AG10803 (cell line): ENCODE measurements around the gene TXNDC2.

Experiments used
- DNase-seq: peaks from one replicate; pipeline ENCODE4 v3.0.0; 2010; ENCODE audit warnings: low read depth
- H3K4me3 ChIP-seq: 2 replicates; pipeline ENCODE4 v1.5.1; 2011; ENCODE audit warnings: mild to moderate bottlenecking, low read length, control low read depth
- TF ChIP-seq, protein P1 (sequence below): conservative IDR thresholded peaks from 2 replicates; pipeline ENCODE4 v1.5.1; 2011; ENCODE audit warnings: mild to moderate bottlenecking, low read length, control low read depth, inconsistent platforms

TXNDC2 gene

DNA sequence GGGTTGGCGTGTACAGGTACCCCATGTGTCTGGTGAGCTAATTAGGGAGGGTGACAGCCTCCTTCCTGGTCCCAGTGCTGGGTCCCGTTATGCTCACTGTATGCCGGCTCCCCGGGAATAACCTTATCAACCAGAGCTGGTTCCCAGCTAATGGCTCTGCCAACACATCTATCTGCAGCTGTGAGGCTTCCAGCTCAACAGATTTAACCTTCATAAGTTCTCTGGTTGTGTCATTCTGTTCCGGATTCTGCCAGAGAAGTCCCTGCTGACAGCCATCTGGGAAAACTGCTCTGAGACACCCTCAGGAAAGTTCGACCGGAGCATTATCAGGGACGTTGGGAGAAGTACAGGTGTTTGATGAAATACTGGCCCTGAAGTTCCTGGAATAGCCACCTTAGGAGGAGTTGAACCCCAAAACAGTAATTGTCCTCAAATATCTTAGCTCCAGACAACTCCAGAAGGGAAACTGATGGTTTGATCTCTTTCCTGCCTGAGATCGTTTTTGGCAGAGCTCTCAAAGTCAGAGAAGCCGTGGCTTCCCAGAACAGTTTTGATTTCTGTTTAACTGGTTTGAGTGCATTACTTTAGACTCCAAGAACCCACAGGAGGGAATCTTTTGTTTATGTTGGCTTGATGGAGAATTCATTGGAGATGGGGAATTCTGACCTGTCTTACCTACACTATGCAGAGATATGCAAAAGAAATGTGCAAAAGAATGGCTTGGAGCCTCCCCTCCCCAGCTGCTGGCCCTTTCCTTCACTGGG, 39.4 kb upstream of the TXNDC2 start:
- TF ChIP-seq, protein P1, sequence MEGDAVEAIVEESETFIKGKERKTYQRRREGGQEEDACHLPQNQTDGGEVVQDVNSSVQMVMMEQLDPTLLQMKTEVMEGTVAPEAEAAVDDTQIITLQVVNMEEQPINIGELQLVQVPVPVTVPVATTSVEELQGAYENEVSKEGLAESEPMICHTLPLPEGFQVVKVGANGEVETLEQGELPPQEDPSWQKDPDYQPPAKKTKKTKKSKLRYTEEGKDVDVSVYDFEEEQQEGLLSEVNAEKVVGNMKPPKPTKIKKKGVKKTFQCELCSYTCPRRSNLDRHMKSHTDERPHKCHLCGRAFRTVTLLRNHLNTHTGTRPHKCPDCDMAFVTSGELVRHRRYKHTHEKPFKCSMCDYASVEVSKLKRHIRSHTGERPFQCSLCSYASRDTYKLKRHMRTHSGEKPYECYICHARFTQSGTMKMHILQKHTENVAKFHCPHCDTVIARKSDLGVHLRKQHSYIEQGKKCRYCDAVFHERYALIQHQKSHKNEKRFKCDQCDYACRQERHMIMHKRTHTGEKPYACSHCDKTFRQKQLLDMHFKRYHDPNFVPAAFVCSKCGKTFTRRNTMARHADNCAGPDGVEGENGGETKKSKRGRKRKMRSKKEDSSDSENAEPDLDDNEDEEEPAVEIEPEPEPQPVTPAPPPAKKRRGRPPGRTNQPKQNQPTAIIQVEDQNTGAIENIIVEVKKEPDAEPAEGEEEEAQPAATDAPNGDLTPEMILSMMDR, result no peak
- DNase-seq, result no peak
- no peak overlapping the region for H3K4me3 ChIP-seq

GRCh38 chr18:9848170-9848879, 37.4 kb upstream of the TXNDC2 start:
- no peak for DNase-seq
- TF ChIP-seq, protein P1, result no peak
- H3K4me3 ChIP-seq, result no peak overlapping the region

- H3K4me3 ChIP-seq, result no peak overlapping the region
- DNase-seq, result no peak
- TF ChIP-seq, protein P1, result no peak
These were observed 36.1 kb upstream of the TXNDC2 start for GRCh38 chr18:9849407-9850283.

- no peak for DNase-seq
- no peak overlapping the region for H3K4me3 ChIP-seq
- TF ChIP-seq, protein P1, result no peak
These were observed 35.5 kb upstream of the TXNDC2 start for GRCh38 chr18:9850309-9850708.

GRCh38 chr18:9851511-9851910, 34.3 kb upstream of the TXNDC2 start:
- no peak overlapping the region for H3K4me3 ChIP-seq
- TF ChIP-seq, protein P1, result no peak
- DNase-seq, result no peak

- TF ChIP-seq, protein P1, result no peak
- peak; percentile 17 for DNase-seq
- no peak overlapping the region for H3K4me3 ChIP-seq
These were observed 33.3 kb upstream of the TXNDC2 start for GRCh38 chr18:9852266-9853081.
